ENCODE data around the gene BRINP2. TPM values are rescaled to one million over a fixed set of nuclear protein-coding genes. Genes with fewer than 3 reads are reported as not detected.

BRINP2 gene
- total and polyA plus RNA-seq, 4 donors, result 0.05 to 0.75 (median 0.36) TPM

DNA sequence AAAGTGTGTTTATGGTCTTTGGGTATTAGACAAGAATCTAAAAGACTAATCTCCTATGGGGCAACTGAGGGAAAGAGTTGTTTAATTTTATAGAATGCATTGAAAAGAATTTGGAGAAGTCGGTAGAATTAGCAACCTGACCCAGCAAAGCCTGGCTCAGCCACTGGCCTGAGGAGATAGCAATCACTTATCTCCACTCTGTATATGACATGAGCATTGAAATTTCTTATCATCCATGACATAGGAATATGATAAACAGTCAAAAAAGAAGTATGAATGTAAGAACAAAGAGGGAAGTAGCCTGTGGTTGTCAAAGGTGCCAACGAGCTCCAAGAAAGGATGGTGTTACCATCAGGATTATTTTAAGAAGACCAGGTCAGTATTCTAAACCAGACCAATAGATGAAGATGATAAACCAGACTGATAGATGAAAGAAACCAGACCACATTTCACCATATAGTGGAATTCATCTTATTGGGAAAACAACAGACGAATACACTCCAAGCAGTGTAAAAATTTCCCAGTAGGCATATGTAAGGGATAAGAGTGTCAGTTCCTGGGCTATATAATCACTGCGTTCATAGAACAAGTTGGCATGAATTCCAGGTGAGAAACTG lies 42.0 kb upstream of the BRINP2 start:
- Histone ChIP-seq H3K27me3 (ENCODE audit: control insufficient read depth in 4 of 4, insufficient read depth in 4 of 4, low read length in 3 of 4) (peaks cover 0 to 3% (median 0%) of the 10 kb centered on the region in 4 donors), H3K9ac (ENCODE audit: low read depth in 1 of 2, low read length in 2 of 2) (no peak overlapping the region), H3K9me3 (ENCODE audit: control insufficient read depth in 4 of 4, low read length in 3 of 4) (no peaks in the 10 kb centered on the region), H3K27ac (ENCODE audit: low read depth in 1 of 2, low read length in 2 of 2) (no peak overlapping the region), H3K36me3 (ENCODE audit: control insufficient read depth in 4 of 4, insufficient read depth in 3 of 4, low read depth in 1 of 4, low read length in 3 of 4) (no peaks in the 10 kb centered on the region), H3K4me1 (ENCODE audit: control insufficient read depth in 4 of 4, insufficient read depth in 4 of 4, low read length in 3 of 4) (no peaks in the 10 kb centered on the region), H3K4me3 (ENCODE audit: low read depth in 1 of 3, low read length in 3 of 3) (no peak overlapping the region)
- WGBS, result 82% methylated on average over 4 of the region's 4 CpGs
- TF ChIP-seq YY1 (IDR thresholded peaks at IDR 0.05), result no peak
- no peak for DNase-seq (ENCODE audit: low spot score)

DNA sequence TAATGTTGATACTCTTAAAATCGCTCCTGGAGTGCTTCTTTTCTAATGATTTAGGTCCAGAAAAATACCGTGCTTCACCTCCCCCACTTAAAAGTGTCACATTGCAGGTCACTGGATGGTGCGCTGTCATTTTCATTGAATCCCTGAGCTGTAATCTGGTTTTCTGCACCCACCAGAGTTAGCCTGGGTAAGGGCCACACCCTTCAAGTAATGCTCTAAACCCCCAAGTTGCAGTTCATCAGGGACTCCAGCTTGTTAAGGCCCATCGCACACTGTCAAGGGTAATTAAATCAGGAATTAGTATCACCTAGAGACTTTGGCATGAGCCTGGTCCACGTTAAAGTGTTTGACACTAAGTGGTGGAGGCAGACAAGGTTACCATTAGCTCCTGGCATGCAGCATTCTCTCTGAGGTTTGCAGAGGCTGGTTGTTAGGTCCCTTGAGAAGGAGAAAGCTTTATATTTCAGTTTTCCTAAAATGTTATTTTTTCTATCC lies 40.3 kb upstream of the BRINP2 start:
- Histone ChIP-seq H3K27ac (ENCODE audit: low read depth in 1 of 2, low read length in 2 of 2) (no peak overlapping the region), H3K36me3 (ENCODE audit: control insufficient read depth in 4 of 4, insufficient read depth in 3 of 4, low read depth in 1 of 4, low read length in 3 of 4) (no peaks in the 10 kb centered on the region), H3K9me3 (ENCODE audit: control insufficient read depth in 4 of 4, low read length in 3 of 4) (no peaks in the 10 kb centered on the region), H3K4me1 (ENCODE audit: control insufficient read depth in 4 of 4, insufficient read depth in 4 of 4, low read length in 3 of 4) (no peaks in the 10 kb centered on the region), H3K9ac (ENCODE audit: low read depth in 1 of 2, low read length in 2 of 2) (no peak overlapping the region), H3K4me3 (ENCODE audit: low read depth in 1 of 3, low read length in 3 of 3) (no peak overlapping the region), H3K27me3 (ENCODE audit: control insufficient read depth in 4 of 4, insufficient read depth in 4 of 4, low read length in 3 of 4) (peaks cover 0 to 3% (median 0%) of the 10 kb centered on the region in 4 donors)
- TF ChIP-seq GABPA (IDR thresholded peaks at IDR 0.05 in 1 of 2, conservative IDR thresholded peaks at IDR 0.05 in 1 of 2) (no peak), NR2F2 (IDR thresholded peaks at IDR 0.05) (no peak), TAF1 (conservative IDR thresholded peaks at IDR 0.05) (no peak), ZBTB33 (IDR thresholded peaks at IDR 0.05) (no peak), SP1 (IDR thresholded peaks at IDR 0.05) (no peak), MAX (IDR thresholded peaks at IDR 0.05) (no peak), RXRA (IDR thresholded peaks at IDR 0.05) (no peak), FOXA2 (IDR thresholded peaks at IDR 0.05) (no peak), FOXA1 (IDR thresholded peaks at IDR 0.05) (no peak), YY1 (IDR thresholded peaks at IDR 0.05) (no peak), RAD21 (IDR thresholded peaks at IDR 0.05) (no peak), JUND (IDR thresholded peaks at IDR 0.05) (no peak), HNF4G (IDR thresholded peaks at IDR 0.05) (no peak), EGR1 (IDR thresholded peaks at IDR 0.05; ENCODE audit: low read depth in 2 of 2) (no peak), ATF3 (IDR thresholded peaks at IDR 0.05) (no peak)
- TF ChIP-seq, protein P1, sequence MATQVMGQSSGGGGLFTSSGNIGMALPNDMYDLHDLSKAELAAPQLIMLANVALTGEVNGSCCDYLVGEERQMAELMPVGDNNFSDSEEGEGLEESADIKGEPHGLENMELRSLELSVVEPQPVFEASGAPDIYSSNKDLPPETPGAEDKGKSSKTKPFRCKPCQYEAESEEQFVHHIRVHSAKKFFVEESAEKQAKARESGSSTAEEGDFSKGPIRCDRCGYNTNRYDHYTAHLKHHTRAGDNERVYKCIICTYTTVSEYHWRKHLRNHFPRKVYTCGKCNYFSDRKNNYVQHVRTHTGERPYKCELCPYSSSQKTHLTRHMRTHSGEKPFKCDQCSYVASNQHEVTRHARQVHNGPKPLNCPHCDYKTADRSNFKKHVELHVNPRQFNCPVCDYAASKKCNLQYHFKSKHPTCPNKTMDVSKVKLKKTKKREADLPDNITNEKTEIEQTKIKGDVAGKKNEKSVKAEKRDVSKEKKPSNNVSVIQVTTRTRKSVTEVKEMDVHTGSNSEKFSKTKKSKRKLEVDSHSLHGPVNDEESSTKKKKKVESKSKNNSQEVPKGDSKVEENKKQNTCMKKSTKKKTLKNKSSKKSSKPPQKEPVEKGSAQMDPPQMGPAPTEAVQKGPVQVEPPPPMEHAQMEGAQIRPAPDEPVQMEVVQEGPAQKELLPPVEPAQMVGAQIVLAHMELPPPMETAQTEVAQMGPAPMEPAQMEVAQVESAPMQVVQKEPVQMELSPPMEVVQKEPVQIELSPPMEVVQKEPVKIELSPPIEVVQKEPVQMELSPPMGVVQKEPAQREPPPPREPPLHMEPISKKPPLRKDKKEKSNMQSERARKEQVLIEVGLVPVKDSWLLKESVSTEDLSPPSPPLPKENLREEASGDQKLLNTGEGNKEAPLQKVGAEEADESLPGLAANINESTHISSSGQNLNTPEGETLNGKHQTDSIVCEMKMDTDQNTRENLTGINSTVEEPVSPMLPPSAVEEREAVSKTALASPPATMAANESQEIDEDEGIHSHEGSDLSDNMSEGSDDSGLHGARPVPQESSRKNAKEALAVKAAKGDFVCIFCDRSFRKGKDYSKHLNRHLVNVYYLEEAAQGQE (IDR thresholded peaks at IDR 0.05), result no peak
- TF ChIP-seq, protein P2, sequence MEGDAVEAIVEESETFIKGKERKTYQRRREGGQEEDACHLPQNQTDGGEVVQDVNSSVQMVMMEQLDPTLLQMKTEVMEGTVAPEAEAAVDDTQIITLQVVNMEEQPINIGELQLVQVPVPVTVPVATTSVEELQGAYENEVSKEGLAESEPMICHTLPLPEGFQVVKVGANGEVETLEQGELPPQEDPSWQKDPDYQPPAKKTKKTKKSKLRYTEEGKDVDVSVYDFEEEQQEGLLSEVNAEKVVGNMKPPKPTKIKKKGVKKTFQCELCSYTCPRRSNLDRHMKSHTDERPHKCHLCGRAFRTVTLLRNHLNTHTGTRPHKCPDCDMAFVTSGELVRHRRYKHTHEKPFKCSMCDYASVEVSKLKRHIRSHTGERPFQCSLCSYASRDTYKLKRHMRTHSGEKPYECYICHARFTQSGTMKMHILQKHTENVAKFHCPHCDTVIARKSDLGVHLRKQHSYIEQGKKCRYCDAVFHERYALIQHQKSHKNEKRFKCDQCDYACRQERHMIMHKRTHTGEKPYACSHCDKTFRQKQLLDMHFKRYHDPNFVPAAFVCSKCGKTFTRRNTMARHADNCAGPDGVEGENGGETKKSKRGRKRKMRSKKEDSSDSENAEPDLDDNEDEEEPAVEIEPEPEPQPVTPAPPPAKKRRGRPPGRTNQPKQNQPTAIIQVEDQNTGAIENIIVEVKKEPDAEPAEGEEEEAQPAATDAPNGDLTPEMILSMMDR (IDR thresholded peaks at IDR 0.05; ENCODE audit: low read depth, low read length, missing input control), result no peak
- DNase-seq (ENCODE audit: low spot score), result no peak
- 76% methylated on average over 5 of the region's 5 CpGs for WGBS
